H9 (cell line): ENCODE measurements around the gene KRT84. TPM values are rescaled to one million over a fixed set of nuclear protein-coding genes. Genes with fewer than 3 reads are reported as not detected.

Experiments
- DNase-seq: peaks from one replicate; pipeline ENCODE4 v3.0.0-alpha.2; 2017
- H2AFZ ChIP-seq: one replicate; pipeline ENCODE4 v1.6.1; 2013; ENCODE audit warnings: mild to moderate bottlenecking, low read length, control low read depth, moderate library complexity
- H2AK5ac ChIP-seq: 2 replicates; pipeline ENCODE4 v1.6.1; 2013; ENCODE audit warnings: low read length, control low read depth, mixed read lengths; ENCODE audit not compliant: insufficient read length
- H2BK120ac ChIP-seq: one replicate; pipeline ENCODE4 v1.6.1; 2013; ENCODE audit warnings: low read depth, mild to moderate bottlenecking, low read length, control low read depth, inconsistent platforms; ENCODE audit not compliant: poor library complexity, severe bottlenecking
- H2BK12ac ChIP-seq: 2 replicates; pipeline ENCODE4 v1.6.1; 2013; ENCODE audit warnings: low read length, control low read depth, mixed read lengths, low read depth; ENCODE audit not compliant: insufficient read length
- H2BK15ac ChIP-seq: 2 replicates; pipeline ENCODE4 v1.6.1; 2013; ENCODE audit warnings: low read depth, low read length, control low read depth
- H2BK20ac ChIP-seq: one replicate; pipeline ENCODE4 v1.6.1; 2013; ENCODE audit warnings: low read depth, mild to moderate bottlenecking, low read length, control low read depth, inconsistent platforms; ENCODE audit not compliant: poor library complexity, severe bottlenecking
- H2BK5ac ChIP-seq: 2 replicates; pipeline ENCODE4 v1.6.1; 2013; ENCODE audit warnings: low read length, control low read depth, mixed read lengths; ENCODE audit not compliant: insufficient read length
- H3K14ac ChIP-seq: 2 replicates; pipeline ENCODE4 v1.6.1; 2013; ENCODE audit warnings: low read length, control low read depth; ENCODE audit not compliant: insufficient read depth
- H3K18ac ChIP-seq: 2 replicates; pipeline ENCODE4 v1.6.1; 2013; ENCODE audit warnings: low read depth, mild to moderate bottlenecking, mixed read lengths, low read length, control low read depth; ENCODE audit not compliant: insufficient read length
- H3K23ac ChIP-seq: 2 replicates; pipeline ENCODE4 v1.6.1; 2013; ENCODE audit warnings: low read length, control low read depth, mixed read lengths, low read depth; ENCODE audit not compliant: insufficient read length
- H3K23me2 ChIP-seq: 2 replicates; pipeline ENCODE4 v1.6.1; 2013; ENCODE audit warnings: low read depth, mild to moderate bottlenecking, mixed read lengths, low read length, control low read depth; ENCODE audit not compliant: insufficient read length, poor library complexity, severe bottlenecking
- H3K27ac ChIP-seq: 2 replicates; pipeline ENCODE4 v1.5.1; 2013; ENCODE audit warnings: low read length, control low read depth, mixed read lengths, low read depth; ENCODE audit not compliant: insufficient read length
- H3K27me3 ChIP-seq: 2 replicates; pipeline ENCODE4 v1.6.1; 2013; ENCODE audit warnings: low read length, control low read depth, inconsistent platforms; ENCODE audit not compliant: insufficient read depth
- H3K4ac ChIP-seq: 2 replicates; pipeline ENCODE4 v1.6.1; 2013; ENCODE audit warnings: low read depth, mild to moderate bottlenecking, control low read depth, inconsistent platforms, low read length, moderate library complexity
- H3K4me1 ChIP-seq: 2 replicates; pipeline ENCODE4 v1.6.1; 2013; ENCODE audit warnings: low read length, control low read depth, inconsistent platforms; ENCODE audit not compliant: insufficient read depth
- H3K4me2 ChIP-seq: 2 replicates; pipeline ENCODE4 v1.6.1; 2013; ENCODE audit warnings: low read length, control low read depth, mixed read lengths; ENCODE audit not compliant: insufficient read length, insufficient read depth
- H3K56ac ChIP-seq: 2 replicates; pipeline ENCODE4 v1.6.1; 2013; ENCODE audit warnings: low read depth, mild to moderate bottlenecking, mixed read lengths, low read length, control low read depth; ENCODE audit not compliant: insufficient read length
- H3K79me1 ChIP-seq: 2 replicates; pipeline ENCODE4 v1.6.1; 2013; ENCODE audit warnings: low read depth, mild to moderate bottlenecking, moderate library complexity, low read length, control low read depth, inconsistent platforms; ENCODE audit not compliant: insufficient read depth, poor library complexity, severe bottlenecking
- H3K79me2 ChIP-seq: 2 replicates; pipeline ENCODE4 v1.6.1; 2013; ENCODE audit warnings: low read length, control low read depth, inconsistent platforms; ENCODE audit not compliant: insufficient read depth
- H3K9ac ChIP-seq: 2 replicates; pipeline ENCODE4 v1.6.1; 2013; ENCODE audit warnings: low read length, control low read depth, mixed read lengths; ENCODE audit not compliant: insufficient read length; ENCODE audit errors: extremely low read depth
- H3K9me3 ChIP-seq: one replicate; pipeline ENCODE4 v1.6.1; 2013; ENCODE audit warnings: low read depth, low read length, inconsistent platforms; ENCODE audit not compliant: control insufficient read depth
- H3T11ph ChIP-seq: one replicate; pipeline ENCODE4 v1.6.1; 2013; ENCODE audit warnings: mild to moderate bottlenecking, low read length, control low read depth, inconsistent platforms
- H4K20me1 ChIP-seq: one replicate; pipeline ENCODE4 v1.6.1; 2013; ENCODE audit not compliant: control insufficient read depth, insufficient read length, insufficient read depth
- H4K5ac ChIP-seq: 2 replicates; pipeline ENCODE4 v1.6.1; 2013; ENCODE audit warnings: low read depth, mild to moderate bottlenecking, mixed read lengths, low read length, control low read depth; ENCODE audit not compliant: insufficient read length
- H4K8ac ChIP-seq: replicated peaks from 2 replicates; pipeline ENCODE4 v1.6.1; 2013; ENCODE audit warnings: low read length, control low read depth, mixed read lengths, low read depth; ENCODE audit not compliant: insufficient read length
- H4K91ac ChIP-seq: 2 replicates; pipeline ENCODE4 v1.6.1; 2013; ENCODE audit warnings: low read depth, mild to moderate bottlenecking, moderate library complexity, mixed read lengths, low read length, control low read depth; ENCODE audit not compliant: insufficient read length
- H3K27ac Mint-ChIP-seq, 3 experiments: 2 replicates in 2 of 3; 3 replicates in 1 of 3; pipeline ENCODE4 v1.8.0; 2020 to 2021; ENCODE audit warnings: mixed read lengths in 3 of 3, mild to moderate bottlenecking in 1 of 3, moderate library complexity in 1 of 3
- H3K27me3 Mint-ChIP-seq: 2 replicates; pipeline ENCODE4 v1.8.0; 2021; ENCODE audit warnings: low read depth, mild to moderate bottlenecking, moderate library complexity, mixed read lengths
- H3K36me3 Mint-ChIP-seq, 3 experiments: 2 replicates in 2 of 3; 3 replicates in 1 of 3; pipeline ENCODE4 v1.8.0; 2020 to 2021; ENCODE audit warnings: low read depth in 3 of 3, mixed read lengths in 3 of 3; ENCODE audit not compliant: insufficient read depth in 1 of 3
- H3K4me1 Mint-ChIP-seq, 2 experiments: 2 replicates each; pipeline ENCODE4 v1.8.0; 2020; ENCODE audit warnings: mixed read lengths in 2 of 2
- H3K4me3 Mint-ChIP-seq, 2 experiments: 2 replicates in 1 of 2; 3 replicates in 1 of 2; pipeline ENCODE4 v1.8.0; 2020 to 2021; ENCODE audit warnings: mild to moderate bottlenecking in 2 of 2, mixed read lengths in 2 of 2, moderate library complexity in 1 of 2
- H3K9me3 Mint-ChIP-seq, 2 experiments: 2 replicates in 1 of 2; 3 replicates in 1 of 2; pipeline ENCODE4 v1.8.0; 2020; ENCODE audit warnings: mild to moderate bottlenecking in 2 of 2, mixed read lengths in 2 of 2, moderate library complexity in 1 of 2
- WGBS: extraction: QIAGEN DNeasy Blood & Tissue Kit; methylation state at CpG from one replicate; pipeline ENCODE4 v1.1.7; 2013; ENCODE audit warnings: missing lambda C conversion rate, low lambda C conversion rate, mixed read lengths; ENCODE audit not compliant: insufficient read length; ENCODE audit errors: extremely low coverage; 5-methylcytosine and 5-hydroxymethylcytosine counted together
- total RNA-seq: library from RNA; stranded (reverse); gene quantifications from 2 replicates; pipeline ENCODE4 v1.2.1, GENCODE V29; 2021
- TF ChIP-seq, protein P1 (sequence below): fragments of 200-600 bp; sonication (generic); conservative IDR thresholded peaks from 3 replicates; pipeline ENCODE4 v1.8.0; 2021; ENCODE audit warnings: antibody characterized with exemption, mild to moderate bottlenecking

Gene KRT84
- total RNA-seq, 1 experiment from 2014 or later, result not detected

DNA sequence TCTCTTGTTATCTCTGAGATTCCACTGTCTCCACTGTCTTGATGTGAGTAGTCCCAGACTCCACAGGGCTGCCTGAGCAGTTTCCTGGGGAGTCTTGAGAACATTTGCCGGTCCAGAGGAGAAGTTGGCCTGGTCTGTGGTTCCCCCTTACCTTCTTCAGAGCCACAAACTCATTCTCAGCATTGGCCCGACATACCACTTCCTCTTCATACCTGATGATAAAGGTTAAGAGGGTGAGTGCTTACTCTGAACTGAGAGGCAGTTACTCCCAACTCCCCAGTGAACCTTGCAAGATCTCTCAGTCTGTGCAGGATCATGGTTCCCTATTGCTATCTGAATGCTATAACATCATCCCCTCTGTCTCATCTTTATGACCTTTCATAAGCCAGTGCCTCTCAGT is 2.6 kb downstream of the KRT84 start:
- WGBS, result no CpG with 5 or more reads among the region's 2 CpGs
- Histone ChIP-seq H3K9ac (no peak overlapping the region), H4K20me1 (no peaks in the 10 kb centered on the region), H2BK5ac (no peak overlapping the region), H3T11ph (no peak overlapping the region), H3K4me2 (no peak overlapping the region), H3K4me1 (no peaks in the 10 kb centered on the region), H4K91ac (no peak overlapping the region), H3K79me1 (no peaks in the 10 kb centered on the region), H3K14ac (no peak overlapping the region), H3K56ac (no peak overlapping the region), H2BK120ac (no peak overlapping the region), H4K5ac (no peak overlapping the region), H3K9me3 (no peaks in the 10 kb centered on the region), H3K23ac (no peak overlapping the region), H3K27ac (no peak overlapping the region), H4K8ac (no peak overlapping the region), H2AK5ac (no peak overlapping the region), H3K23me2 (no peaks in the 10 kb centered on the region), H3K79me2 (no peaks in the 10 kb centered on the region), H3K27me3 (no peaks in the 10 kb centered on the region), H3K18ac (no peak overlapping the region), H2BK12ac (no peak overlapping the region), H2BK15ac (no peak overlapping the region), H3K4ac (no peak overlapping the region), H2BK20ac (no peak overlapping the region), H2AFZ (no peak overlapping the region)
- Mint-ChIP-seq H3K4me3 (no peak overlapping the region), H3K27ac (no peak overlapping the region), H3K4me1 (no peaks in the 10 kb centered on the region), H3K36me3 (no peaks in the 10 kb centered on the region), H3K27me3 (peaks cover 22% of the 10 kb centered on the region), H3K9me3 (no peaks in the 10 kb centered on the region; a peak in 1 of 5 replicates)
- TF ChIP-seq, protein P1, sequence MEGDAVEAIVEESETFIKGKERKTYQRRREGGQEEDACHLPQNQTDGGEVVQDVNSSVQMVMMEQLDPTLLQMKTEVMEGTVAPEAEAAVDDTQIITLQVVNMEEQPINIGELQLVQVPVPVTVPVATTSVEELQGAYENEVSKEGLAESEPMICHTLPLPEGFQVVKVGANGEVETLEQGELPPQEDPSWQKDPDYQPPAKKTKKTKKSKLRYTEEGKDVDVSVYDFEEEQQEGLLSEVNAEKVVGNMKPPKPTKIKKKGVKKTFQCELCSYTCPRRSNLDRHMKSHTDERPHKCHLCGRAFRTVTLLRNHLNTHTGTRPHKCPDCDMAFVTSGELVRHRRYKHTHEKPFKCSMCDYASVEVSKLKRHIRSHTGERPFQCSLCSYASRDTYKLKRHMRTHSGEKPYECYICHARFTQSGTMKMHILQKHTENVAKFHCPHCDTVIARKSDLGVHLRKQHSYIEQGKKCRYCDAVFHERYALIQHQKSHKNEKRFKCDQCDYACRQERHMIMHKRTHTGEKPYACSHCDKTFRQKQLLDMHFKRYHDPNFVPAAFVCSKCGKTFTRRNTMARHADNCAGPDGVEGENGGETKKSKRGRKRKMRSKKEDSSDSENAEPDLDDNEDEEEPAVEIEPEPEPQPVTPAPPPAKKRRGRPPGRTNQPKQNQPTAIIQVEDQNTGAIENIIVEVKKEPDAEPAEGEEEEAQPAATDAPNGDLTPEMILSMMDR, result no peak
- no peak for DNase-seq
